GM23338 (cell line): ENCODE measurements around the gene UBL7. TPM values are rescaled to one million over a fixed set of nuclear protein-coding genes. Genes with fewer than 3 reads are reported as not detected.

Experiments
- ATAC-seq: fragments of 200-7000 bp; cut with Tn5 transposase; 3 replicates; pipeline ENCODE4 v1.9.1; 2020
- DNase-seq: peaks from one replicate; pipeline ENCODE4 v3.0.0-alpha.2; 2015; ENCODE audit warnings: low spot score
- H2AFZ ChIP-seq: fragments of 200-600 bp; sonication (generic); 2 replicates; pipeline ENCODE4 v1.8.0; 2016; ENCODE audit warnings: antibody characterized with exemption, mild to moderate bottlenecking, moderate library complexity
- H3F3A ChIP-seq: fragments of 200-600 bp; sonication (generic); replicated peaks from 2 replicates; pipeline ENCODE4 v1.8.0; 2017; ENCODE audit warnings: antibody characterized with exemption, mixed run types, low read depth
- H3K27ac ChIP-seq: fragments of 200-600 bp; sonication (generic); 2 replicates; pipeline ENCODE4 v1.6.1; 2016; ENCODE audit warnings: low read depth
- H3K27me3 ChIP-seq: fragments of 200-600 bp; sonication (generic); 2 replicates; pipeline ENCODE4 v1.8.0; 2016; ENCODE audit warnings: mild to moderate bottlenecking, mixed run types, moderate library complexity; ENCODE audit not compliant: insufficient read depth
- H3K36me3 ChIP-seq: fragments of 200-600 bp; sonication (generic); 2 replicates; pipeline ENCODE4 v1.8.0; 2016; ENCODE audit warnings: mild to moderate bottlenecking; ENCODE audit not compliant: insufficient read depth
- H3K4me1 ChIP-seq: fragments of 200-600 bp; sonication (generic); 2 replicates; pipeline ENCODE4 v1.8.0; 2016; ENCODE audit warnings: mild to moderate bottlenecking, moderate library complexity; ENCODE audit not compliant: insufficient read depth
- H3K4me2 ChIP-seq: fragments of 200-600 bp; sonication (generic); 2 replicates; pipeline ENCODE4 v1.7.1; 2017; ENCODE audit warnings: mixed run types
- H3K4me3 ChIP-seq: fragments of 200-600 bp; sonication (generic); 2 replicates; pipeline ENCODE4 v1.6.1; 2016; ENCODE audit warnings: mixed run types
- H3K79me2 ChIP-seq: fragments of 200-600 bp; sonication (generic); replicated peaks from 2 replicates; pipeline ENCODE4 v1.8.0; 2017; ENCODE audit warnings: mild to moderate bottlenecking; ENCODE audit not compliant: insufficient read depth
- H3K9me2 ChIP-seq: fragments of 200-600 bp; sonication (generic); 2 replicates; pipeline ENCODE4 v1.8.0; 2017; ENCODE audit not compliant: insufficient read depth
- H4K20me1 ChIP-seq: fragments of 200-600 bp; sonication (generic); replicated peaks from 2 replicates; pipeline ENCODE4 v1.8.0; 2017; ENCODE audit warnings: mild to moderate bottlenecking; ENCODE audit not compliant: insufficient read depth
- H3K27ac Mint-ChIP-seq: 2 replicates; pipeline ENCODE4 v1.8.0; 2020; ENCODE audit warnings: inconsistent platforms, mild to moderate bottlenecking, moderate library complexity, mixed read lengths
- H3K27me3 Mint-ChIP-seq: 3 replicates; pipeline ENCODE4 v1.8.0; 2022; ENCODE audit warnings: low read depth, mild to moderate bottlenecking, moderate library complexity, mixed read lengths, inconsistent platforms; ENCODE audit not compliant: insufficient read depth, poor library complexity
- H3K36me3 Mint-ChIP-seq: 3 replicates; pipeline ENCODE4 v1.8.0; 2021; ENCODE audit warnings: low read depth, mild to moderate bottlenecking, inconsistent platforms, moderate library complexity, mixed read lengths
- H3K4me1 Mint-ChIP-seq: 3 replicates; pipeline ENCODE4 v1.8.0; 2020; ENCODE audit warnings: mild to moderate bottlenecking, inconsistent platforms, mixed read lengths
- H3K4me3 Mint-ChIP-seq: 3 replicates; pipeline ENCODE4 v1.8.0; 2021; ENCODE audit warnings: moderate library complexity, mild to moderate bottlenecking, inconsistent platforms, mixed read lengths
- H3K9me3 Mint-ChIP-seq: 3 replicates; pipeline ENCODE4 v1.8.0; 2020; ENCODE audit warnings: moderate library complexity, mild to moderate bottlenecking, inconsistent platforms, mixed read lengths
- EZH2 ChIP-seq: fragments of 200-600 bp; sonication (generic); IDR thresholded peaks from one replicate; pipeline ENCODE4 v1.8.0; 2017; ENCODE audit warnings: antibody characterized with exemption, mild to moderate bottlenecking, low read depth; ENCODE audit not compliant: unreplicated experiment
- NANOG ChIP-seq: IDR thresholded peaks from 2 replicates; pipeline ENCODE4 v1.6.1; 2016; ENCODE audit warnings: antibody characterized with exemption, borderline replicate concordance
- STAT1 ChIP-seq: IDR thresholded peaks from one replicate; pipeline ENCODE4 v1.6.1; 2016; ENCODE audit warnings: antibody characterized with exemption; ENCODE audit not compliant: unreplicated experiment
- ZNF114 ChIP-seq: fragments of 250-450 bp; sonication (Bioruptor Pico); IDR thresholded peaks from 2 replicates; pipeline ENCODE4 v1.5.0; 2020; ENCODE audit warnings: mild to moderate bottlenecking, moderate library complexity
- polyA plus RNA-seq: library from polyadenylated mRNA; unstranded; fragments of >200 nt; fragmentation: Nextera tagmentation; extraction: Ambion mirVana; gene quantifications from 2 replicates; pipeline ENCODE4 v1.2.1, GENCODE V29; 2016
- total RNA-seq: library from RNA; depleted of rRNA; stranded (reverse); fragments of >200 nt; shearing (Covaris generic); gene quantifications from 2 replicates; pipeline ENCODE4 v1.2.3, GENCODE V29; 2014
- TF ChIP-seq, protein P1 (sequence below): fragments of 250-450 bp; sonication (Bioruptor Pico); IDR thresholded peaks from 2 replicates; pipeline ENCODE4 v1.5.0; 2020; ENCODE audit warnings: mild to moderate bottlenecking, moderate library complexity

UBL7 gene
- total and polyA plus RNA-seq, 2 experiments from 2014 or later = 73.7 to 99.2 TPM

- no peak for ATAC-seq
- no peak for TF ChIP-seq ZNF114 (CRISPR knock-in tag)
- no peak for TF ChIP-seq NANOG
- TF ChIP-seq, protein P1, sequence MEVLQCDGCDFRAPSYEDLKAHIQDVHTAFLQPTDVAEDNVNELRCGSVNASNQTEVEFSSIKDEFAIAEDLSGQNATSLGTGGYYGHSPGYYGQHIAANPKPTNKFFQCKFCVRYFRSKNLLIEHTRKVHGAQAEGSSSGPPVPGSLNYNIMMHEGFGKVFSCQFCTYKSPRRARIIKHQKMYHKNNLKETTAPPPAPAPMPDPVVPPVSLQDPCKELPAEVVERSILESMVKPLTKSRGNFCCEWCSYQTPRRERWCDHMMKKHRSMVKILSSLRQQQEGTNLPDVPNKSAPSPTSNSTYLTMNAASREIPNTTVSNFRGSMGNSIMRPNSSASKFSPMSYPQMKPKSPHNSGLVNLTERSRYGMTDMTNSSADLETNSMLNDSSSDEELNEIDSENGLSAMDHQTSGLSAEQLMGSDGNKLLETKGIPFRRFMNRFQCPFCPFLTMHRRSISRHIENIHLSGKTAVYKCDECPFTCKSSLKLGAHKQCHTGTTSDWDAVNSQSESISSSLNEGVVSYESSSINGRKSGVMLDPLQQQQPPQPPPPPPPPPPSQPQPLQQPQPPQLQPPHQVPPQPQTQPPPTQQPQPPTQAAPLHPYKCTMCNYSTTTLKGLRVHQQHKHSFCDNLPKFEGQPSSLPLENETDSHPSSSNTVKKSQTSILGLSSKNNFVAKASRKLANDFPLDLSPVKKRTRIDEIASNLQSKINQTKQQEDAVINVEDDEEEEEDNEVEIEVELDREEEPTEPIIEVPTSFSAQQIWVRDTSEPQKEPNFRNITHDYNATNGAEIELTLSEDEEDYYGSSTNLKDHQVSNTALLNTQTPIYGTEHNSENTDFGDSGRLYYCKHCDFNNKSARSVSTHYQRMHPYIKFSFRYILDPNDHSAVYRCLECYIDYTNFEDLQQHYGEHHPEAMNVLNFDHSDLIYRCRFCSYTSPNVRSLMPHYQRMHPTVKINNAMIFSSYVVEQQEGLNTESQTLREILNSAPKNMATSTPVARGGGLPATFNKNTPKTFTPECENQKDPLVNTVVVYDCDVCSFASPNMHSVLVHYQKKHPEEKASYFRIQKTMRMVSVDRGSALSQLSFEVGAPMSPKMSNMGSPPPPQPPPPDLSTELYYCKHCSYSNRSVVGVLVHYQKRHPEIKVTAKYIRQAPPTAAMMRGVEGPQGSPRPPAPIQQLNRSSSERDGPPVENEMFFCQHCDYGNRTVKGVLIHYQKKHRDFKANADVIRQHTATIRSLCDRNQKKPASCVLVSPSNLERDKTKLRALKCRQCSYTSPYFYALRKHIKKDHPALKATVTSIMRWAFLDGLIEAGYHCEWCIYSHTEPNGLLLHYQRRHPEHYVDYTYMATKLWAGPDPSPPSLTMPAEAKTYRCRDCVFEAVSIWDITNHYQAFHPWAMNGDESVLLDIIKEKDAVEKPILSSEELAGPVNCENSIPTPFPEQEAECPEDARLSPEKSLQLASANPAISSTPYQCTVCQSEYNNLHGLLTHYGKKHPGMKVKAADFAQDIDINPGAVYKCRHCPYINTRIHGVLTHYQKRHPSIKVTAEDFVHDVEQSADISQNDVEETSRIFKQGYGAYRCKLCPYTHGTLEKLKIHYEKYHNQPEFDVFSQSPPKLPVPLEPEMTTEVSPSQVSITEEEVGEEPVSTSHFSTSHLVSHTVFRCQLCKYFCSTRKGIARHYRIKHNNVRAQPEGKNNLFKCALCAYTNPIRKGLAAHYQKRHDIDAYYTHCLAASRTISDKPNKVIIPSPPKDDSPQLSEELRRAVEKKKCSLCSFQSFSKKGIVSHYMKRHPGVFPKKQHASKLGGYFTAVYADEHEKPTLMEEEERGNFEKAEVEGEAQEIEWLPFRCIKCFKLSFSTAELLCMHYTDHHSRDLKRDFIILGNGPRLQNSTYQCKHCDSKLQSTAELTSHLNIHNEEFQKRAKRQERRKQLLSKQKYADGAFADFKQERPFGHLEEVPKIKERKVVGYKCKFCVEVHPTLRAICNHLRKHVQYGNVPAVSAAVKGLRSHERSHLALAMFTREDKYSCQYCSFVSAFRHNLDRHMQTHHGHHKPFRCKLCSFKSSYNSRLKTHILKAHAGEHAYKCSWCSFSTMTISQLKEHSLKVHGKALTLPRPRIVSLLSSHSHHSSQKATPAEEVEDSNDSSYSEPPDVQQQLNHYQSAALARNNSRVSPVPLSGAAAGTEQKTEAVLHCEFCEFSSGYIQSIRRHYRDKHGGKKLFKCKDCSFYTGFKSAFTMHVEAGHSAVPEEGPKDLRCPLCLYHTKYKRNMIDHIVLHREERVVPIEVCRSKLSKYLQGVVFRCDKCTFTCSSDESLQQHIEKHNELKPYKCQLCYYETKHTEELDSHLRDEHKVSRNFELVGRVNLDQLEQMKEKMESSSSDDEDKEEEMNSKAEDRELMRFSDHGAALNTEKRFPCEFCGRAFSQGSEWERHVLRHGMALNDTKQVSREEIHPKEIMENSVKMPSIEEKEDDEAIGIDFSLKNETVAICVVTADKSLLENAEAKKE = no peak
- TF ChIP-seq STAT1 = no peak
- TF ChIP-seq EZH2 = no peak
- H3K36me3 Mint-ChIP-seq = peaks cover 47% of the 10 kb centered on the region
- H3K36me3 ChIP-seq = no peaks in the 10 kb centered on the region
- no peaks in the 10 kb centered on the region; the same call in none of the 2 replicates for H4K20me1 ChIP-seq
- no peak for DNase-seq
- H3K9me2 ChIP-seq = no peaks in the 10 kb centered on the region
- H3K4me2 ChIP-seq = no peak overlapping the region
- H3K27me3 ChIP-seq = no peaks in the 10 kb centered on the region
- H3K4me3 ChIP-seq = no peak overlapping the region
- no peaks in the 10 kb centered on the region; the same call in 2 of the 3 replicates for H3K9me3 Mint-ChIP-seq
- H3K4me3 Mint-ChIP-seq = no peak overlapping the region
- no peaks in the 10 kb centered on the region for H3K27me3 Mint-ChIP-seq
- no peak overlapping the region for H3K27ac Mint-ChIP-seq
- H3F3A ChIP-seq = 0 out of 2 replicates have a peak, but pooled peaks cover 2% of the 10 kb centered on the region
- no peak overlapping the region for H2AFZ ChIP-seq
- peaks cover 9% of the 10 kb centered on the region for H3K4me1 Mint-ChIP-seq
- H3K79me2 ChIP-seq = no peaks in the 10 kb centered on the region
- no peak overlapping the region for H3K27ac ChIP-seq
- no peaks in the 10 kb centered on the region; the same call in 1 of the 2 replicates for H3K4me1 ChIP-seq
Observed at GRCh38 chr15:74451861-74452835, 8.8 kb downstream of the UBL7 start.
